ENCODE data around the gene PDE1C.

Gene PDE1C

DNA sequence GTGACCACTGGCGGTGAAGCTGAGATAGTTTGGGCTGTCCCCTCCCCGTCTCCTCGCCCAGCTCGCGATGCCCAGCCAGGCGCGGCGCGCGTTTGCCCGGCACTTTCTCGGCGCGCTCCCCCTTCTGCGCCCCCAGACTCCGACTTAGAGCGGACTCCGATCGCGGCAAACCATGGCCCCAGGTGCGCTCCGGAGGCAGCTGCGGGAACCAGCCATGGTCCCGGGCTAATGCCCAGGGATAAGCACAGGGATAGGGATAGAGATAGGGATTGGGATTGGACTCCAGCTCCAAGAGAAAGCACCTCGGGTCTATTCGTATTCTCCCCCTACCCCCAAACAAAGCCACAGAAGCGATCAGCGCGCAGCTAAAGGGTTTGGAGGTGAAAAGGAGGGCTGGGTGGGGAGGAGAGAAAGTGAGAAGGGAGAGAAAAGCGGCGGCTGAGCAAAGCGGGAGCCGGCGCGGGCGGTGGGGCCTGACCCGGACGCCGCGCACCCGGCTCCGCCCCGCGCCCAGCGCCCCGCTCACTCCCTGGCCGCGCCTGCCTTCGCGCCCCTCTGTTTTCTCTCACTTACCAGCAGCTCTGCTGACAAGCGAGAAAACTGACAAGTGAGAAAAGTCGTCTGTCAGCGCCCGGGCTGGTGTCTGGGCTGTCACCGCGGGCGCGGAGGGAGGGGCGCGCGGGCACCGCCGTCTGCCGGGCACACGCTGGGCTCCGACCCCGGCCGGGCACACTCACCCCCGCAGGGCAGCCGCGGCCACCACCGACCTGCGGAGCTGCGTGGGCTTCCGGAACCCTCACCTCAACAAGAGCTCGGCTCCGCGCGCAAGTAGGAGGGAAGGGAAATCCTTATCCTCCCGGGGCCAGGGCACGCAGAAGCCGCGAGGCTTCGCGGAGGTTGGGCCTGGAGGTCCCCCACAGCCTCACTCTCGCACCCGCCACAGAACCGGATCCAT, at the start of gene PDE1C:
TSS of gene PDE1C (minus strand) at position 2 of the 955 bp plus-strand sequence.
- DNase-seq: peak; percentile 42

GRCh38 chr7:32119790-32120196, 49.6 kb upstream of the PDE1C start:
- DNase-seq: no peak

DNA sequence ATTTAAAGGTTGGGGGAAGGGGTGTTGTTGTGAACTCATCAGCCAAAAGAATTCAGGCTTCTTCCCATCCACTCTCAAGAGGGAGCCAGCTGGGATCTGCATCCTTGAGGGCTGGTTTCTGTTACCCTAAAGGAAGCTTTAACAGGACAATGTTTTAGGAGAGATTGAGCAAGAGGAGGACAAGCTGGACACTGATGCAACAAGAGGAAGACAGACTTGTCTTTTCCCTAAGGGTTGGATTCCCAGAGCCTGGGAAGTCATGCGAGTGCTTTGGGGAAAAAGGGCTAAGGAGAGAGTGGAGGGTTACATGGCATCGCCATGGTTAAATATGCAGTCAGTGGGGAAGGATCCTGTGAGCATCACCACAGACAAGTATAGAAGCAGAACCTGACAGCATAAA, 47.6 kb upstream of the PDE1C start:
- no peak for DNase-seq

GRCh38 chr7:32116436-32116835, 46.2 kb upstream of the PDE1C start:
- DNase-seq: no peak

- peak; percentile 89 for DNase-seq
Observed at GRCh38 chr7:32115831-32116230, 45.6 kb upstream of the PDE1C start.

GRCh38 chr7:32108651-32109050, 38.4 kb upstream of the PDE1C start:
- no peak for DNase-seq

- DNase-seq: no peak
Observed at GRCh38 chr7:32104766-32105165, 34.6 kb upstream of the PDE1C start.

DNA sequence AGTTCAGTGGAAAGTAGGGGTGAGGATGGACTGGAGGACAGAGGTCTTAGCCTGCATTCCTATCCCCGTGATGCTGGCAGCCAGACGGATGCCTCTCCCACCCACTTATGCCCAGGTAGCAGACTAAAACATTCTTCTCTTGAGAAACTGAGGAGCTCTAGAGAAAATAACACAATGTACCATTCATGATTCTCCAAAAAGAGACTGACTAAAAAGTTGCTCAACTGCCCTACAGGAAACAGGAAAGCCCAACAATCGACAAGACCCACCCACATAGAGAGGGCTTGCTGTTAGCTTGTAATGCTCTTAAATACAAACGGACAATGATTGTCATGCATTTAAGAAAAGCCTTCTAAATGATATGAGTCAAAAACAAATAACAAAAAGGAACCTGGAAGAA, 33.2 kb upstream of the PDE1C start:
- no peak for DNase-seq

GRCh38 chr7:32102432-32102873, 32.2 kb upstream of the PDE1C start:
- no peak for DNase-seq

DNA sequence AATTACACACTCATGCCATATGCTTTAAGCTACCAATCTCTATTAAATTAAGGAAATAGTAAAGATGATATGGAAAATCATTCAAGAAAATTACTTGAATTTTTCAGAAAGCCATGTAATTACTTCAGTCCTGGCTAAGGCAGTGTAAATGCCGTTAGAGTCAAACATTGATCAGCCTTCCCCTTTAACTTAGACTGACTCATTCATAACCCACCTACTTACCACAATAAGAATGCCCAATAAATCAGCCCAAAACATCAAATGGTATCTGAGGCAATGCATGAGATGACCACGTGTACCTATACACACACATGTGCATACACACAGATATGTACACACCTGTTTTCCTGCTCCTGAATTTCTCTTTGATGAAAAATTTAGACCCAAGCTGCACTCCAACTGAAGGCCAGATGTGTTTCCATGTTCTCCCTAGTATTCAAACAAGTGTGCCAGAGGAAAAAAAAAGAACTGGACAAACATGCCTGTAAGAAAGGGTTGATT, 30.2 kb upstream of the PDE1C start:
- DNase-seq: no peak

DNA sequence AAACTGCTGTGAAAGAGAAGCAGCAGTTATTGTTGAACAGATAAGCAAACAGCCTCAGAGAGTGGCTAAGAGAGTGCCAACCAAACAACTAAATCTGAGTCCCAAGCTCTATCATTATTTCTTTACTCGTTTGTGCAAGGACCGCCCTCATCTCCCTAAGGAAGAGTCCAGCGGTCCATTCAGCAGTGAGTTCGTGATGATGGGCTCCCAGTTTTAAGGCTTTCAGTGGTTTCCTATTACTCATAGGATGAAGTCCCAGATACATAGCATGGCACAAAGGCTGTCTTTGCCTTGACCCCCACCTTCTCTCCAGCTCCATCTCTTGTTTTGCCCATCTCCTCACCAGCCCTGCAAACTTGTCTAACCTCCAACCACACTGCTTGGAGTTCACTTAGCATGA, 24.3 kb upstream of the PDE1C start:
- DNase-seq: no peak

GRCh38 chr7:32093415-32094408, 23.5 kb upstream of the PDE1C start:
- DNase-seq: peak; percentile 84

- peak; percentile 37 for DNase-seq
Observed at GRCh38 chr7:32092346-32092745, 22.1 kb upstream of the PDE1C start.

DNA sequence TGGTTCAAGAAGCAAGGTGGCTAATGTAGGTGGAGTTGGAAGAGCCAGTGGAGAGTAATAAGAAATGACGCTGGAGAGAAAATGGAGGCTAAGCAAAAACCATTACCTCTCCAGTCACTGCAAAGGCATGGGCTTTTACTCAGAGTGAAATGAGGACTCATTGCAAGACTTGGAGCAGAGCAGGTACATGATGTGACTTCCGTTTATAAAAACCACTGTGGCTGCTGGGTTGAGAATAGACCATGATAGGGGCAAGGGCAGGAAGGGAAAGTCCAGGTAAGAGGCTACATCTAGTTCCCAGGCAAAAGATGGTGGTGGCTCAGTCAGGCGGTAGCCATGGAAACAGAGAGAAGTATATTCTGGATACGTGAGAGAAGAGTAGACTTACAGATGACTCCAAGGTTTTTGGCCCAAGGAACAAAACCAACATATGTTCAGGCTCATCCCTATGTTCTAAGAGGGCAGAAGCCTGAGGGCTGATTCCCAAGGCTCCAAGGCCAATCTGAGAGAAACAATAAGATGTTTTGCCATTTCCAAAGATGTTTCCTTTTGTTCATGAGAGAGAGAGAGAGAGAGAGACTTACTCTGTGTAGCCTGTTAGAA, 21.5 kb upstream of the PDE1C start:
- no peak for DNase-seq

DNA sequence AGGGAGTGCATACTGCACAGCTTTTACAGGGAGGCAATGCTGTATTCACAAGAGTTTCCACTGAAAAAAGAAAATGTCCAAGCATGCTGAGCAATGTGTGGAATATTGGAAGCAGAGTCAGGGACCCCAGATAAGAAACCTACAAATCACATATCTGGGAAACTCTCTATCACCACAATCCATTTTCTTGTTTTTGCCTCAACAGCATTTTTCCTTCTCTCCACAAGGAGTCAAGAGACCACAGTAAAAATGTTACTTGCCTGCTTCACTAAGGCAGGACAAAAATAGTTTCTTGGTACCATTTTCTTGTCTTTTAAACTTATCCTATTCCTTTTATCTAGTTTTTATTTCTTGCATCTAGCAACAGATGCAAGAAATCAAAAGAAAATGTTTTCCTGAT, 19.5 kb upstream of the PDE1C start:
- DNase-seq: no peak

DNA sequence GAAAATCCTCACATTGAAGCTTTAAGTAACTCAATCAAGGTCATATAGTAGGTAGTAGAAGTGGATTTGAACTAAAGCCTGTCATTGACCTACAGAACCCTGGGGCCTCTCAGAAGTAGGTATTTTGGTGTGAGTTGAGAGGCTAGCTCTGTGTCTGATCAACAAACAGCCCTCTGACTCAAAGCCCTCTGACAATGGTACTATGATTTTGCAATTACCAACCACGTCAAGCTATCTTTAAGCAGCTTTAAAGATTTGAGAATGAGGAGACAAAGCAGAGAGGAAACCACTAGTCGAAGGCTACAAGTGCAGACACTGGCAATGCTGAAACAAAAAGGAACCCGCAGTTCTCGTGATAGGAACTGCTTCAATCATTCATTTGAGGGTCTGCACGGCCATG, 19.0 kb upstream of the PDE1C start:
- DNase-seq: no peak

GRCh38 chr7:32088451-32088881, 18.3 kb upstream of the PDE1C start:
- no peak for DNase-seq

GRCh38 chr7:32079510-32079909, 9.3 kb upstream of the PDE1C start:
- no peak for DNase-seq

GRCh38 chr7:32078824-32079223, 8.6 kb upstream of the PDE1C start:
- DNase-seq: no peak

GRCh38 chr7:32077806-32078205, 7.6 kb upstream of the PDE1C start:
- no peak for DNase-seq

DNA sequence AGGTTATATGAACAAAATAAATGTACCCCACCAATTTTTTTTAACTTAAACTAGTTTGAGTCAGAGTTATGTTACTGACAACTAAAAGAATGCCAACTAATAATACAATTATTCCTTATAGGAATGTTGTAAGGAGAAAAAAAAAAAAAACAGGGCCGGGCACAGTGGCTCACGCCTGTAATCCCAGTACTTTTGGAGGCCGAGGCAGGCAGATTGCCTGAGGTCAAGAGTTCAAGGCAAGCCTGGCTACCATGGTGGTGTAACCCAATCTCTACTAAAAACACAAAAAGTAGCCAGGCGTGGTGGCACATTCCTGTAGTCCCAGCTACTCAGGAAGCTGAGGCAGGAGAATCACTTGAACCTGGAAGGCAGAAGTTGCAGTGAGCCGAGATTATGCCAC, 6.6 kb upstream of the PDE1C start:
- peak; percentile 48 for DNase-seq

DNA sequence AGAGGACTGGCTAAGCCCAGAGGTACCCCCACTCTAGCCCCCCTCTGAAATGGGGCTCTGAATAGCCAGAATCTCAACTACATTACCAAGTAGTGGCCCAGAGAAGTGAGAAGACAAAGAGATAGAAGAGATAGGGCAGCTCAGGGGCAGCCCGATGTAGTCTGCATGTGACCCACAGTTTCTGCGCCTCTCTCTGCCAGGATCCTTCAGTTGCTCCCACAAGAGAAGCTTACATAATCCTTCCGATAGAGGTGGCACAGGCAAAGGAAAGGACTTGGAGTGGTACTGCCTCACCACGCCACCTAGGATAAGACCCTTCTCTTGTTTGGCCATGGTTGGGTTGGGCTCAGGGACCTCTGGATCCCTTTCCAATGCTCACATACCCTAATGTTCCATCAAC, 5.4 kb upstream of the PDE1C start:
- DNase-seq: no peak

Measured in fibroblast of skin of right biceps (primary cell).